ENCODE results near the gene QPCTL. TPM values are rescaled to one million over a fixed set of nuclear protein-coding genes. Genes with fewer than 3 reads are reported as not detected.
"Not testable (repeated sequence)": the region's sequence is repeated elsewhere in the genome, so short reads cannot be mapped to it uniquely, and the experiment has no call there.

Gene QPCTL
- total and polyA plus RNA-seq, 3 experiments from 2014 or later, result 2.0 to 11.5 (median 11.3) TPM

- no peaks in the 10 kb centered on the region for H3K27me3 ChIP-seq (ENCODE audit: insufficient read depth, low read length, poor library complexity, severe bottlenecking)
- Mint-ChIP-seq H3K9me3 (no peaks in the 10 kb centered on the region), H3K36me3 (peaks cover 0 to 30% (median 0%) of the 10 kb centered on the region in 3 donors), H3K27ac (peak overlapping the region in 7 of 8 donors; percentile 66 to 92 (median 80)), H3K4me3 (peak overlapping the region; percentile 79 to 89 (median 84)), H3K4me1 (peaks cover 13 to 24% (median 19%) of the 10 kb centered on the region in 3 donors), H3K27me3 (no peaks in the 10 kb centered on the region)
- no peaks in the 10 kb centered on the region for H3K9me3 ChIP-seq (ENCODE audit: low read length)
- H3K4me3 ChIP-seq (ENCODE audit: low read length), result peak overlapping the region; percentile 46
- CTCF ChIA-PET, result interaction anchor here (0.9 to 8.6 kb wide), 12 partner anchors 10 to 98 kb away, joined by 3 to 107 read pairs (median 6); partner anchors contain the start of genes EML2, QPCTL, SIX5 and SNRPD2
- POLR2A ChIA-PET, result interaction anchor here (0.6 to 2.1 kb wide), 2 partner anchors 10 to 111 kb away, joined by 9 to 11 read pairs; partner anchors contain the start of genes DMWD, QPCTL and SNRPD2
- H3K36me3 ChIP-seq (ENCODE audit: insufficient read depth, low read length), result peaks cover 14% of the 10 kb centered on the region
- H3K27ac ChIP-seq (ENCODE audit: low read depth, low read length), result no peak overlapping the region
- peak; percentile 77 to 88 (median 83) for DNase-seq
- H3K4me1 ChIP-seq (ENCODE audit: insufficient read depth, low read length), result peaks cover 18% of the 10 kb centered on the region
Observed at GRCh38 chr19:45681391-45682015, 11.0 kb upstream of the QPCTL start.

- Mint-ChIP-seq H3K27me3 (no peaks in the 10 kb centered on the region), H3K4me1 (peaks cover 10 to 19% (median 16%) of the 10 kb centered on the region in 3 donors), H3K4me3 (peak overlapping the region in 4 of 7 donors; percentile 28 to 84 (median 81)), H3K27ac (peak overlapping the region in 3 of 8 donors; percentile 54 to 91 (median 69)), H3K36me3 (peaks cover 0 to 35% (median 0%) of the 10 kb centered on the region in 3 donors), H3K9me3 (no peaks in the 10 kb centered on the region)
- peaks cover 13% of the 10 kb centered on the region for H3K4me1 ChIP-seq (ENCODE audit: insufficient read depth, low read length)
- H3K4me3 ChIP-seq (ENCODE audit: low read length), result peak overlapping the region; percentile 46
- DNase-seq, result no peak
- CTCF ChIA-PET, result interaction anchor here (1.0 to 8.6 kb wide), 6 partner anchors 8 to 37 kb away, joined by 3 to 107 read pairs (median 8); partner anchors contain the start of genes QPCTL and SNRPD2
- H3K27me3 ChIP-seq (ENCODE audit: insufficient read depth, low read length, poor library complexity, severe bottlenecking), result no peaks in the 10 kb centered on the region
- POLR2A ChIA-PET, result interaction anchor here (0.6 to 2.1 kb wide), 2 partner anchors 9 to 122 kb away, joined by 3 to 9 read pairs; partner anchors contain the start of genes QPCTL and SNRPD2
- no peak overlapping the region for H3K27ac ChIP-seq (ENCODE audit: low read depth, low read length)
- no peaks in the 10 kb centered on the region for H3K9me3 ChIP-seq (ENCODE audit: low read length)
- peaks cover 18% of the 10 kb centered on the region for H3K36me3 ChIP-seq (ENCODE audit: insufficient read depth, low read length)
Observed at GRCh38 chr19:45682117-45682516, 10.3 kb upstream of the QPCTL start.

GRCh38 chr19:45682908-45683307 is 9.6 kb upstream of the QPCTL start:
- H3K4me1 Mint-ChIP-seq, result peaks cover 6 to 14% (median 10%) of the 10 kb centered on the region in 3 donors
- no peaks in the 10 kb centered on the region for H3K27me3 Mint-ChIP-seq
- H3K9me3 Mint-ChIP-seq, result no peaks in the 10 kb centered on the region
- Histone ChIP-seq H3K36me3 (ENCODE audit: insufficient read depth, low read length) (peaks cover 26% of the 10 kb centered on the region), H3K27me3 (ENCODE audit: insufficient read depth, low read length, poor library complexity, severe bottlenecking) (no peaks in the 10 kb centered on the region), H3K4me3 (ENCODE audit: low read length) (no peak overlapping the region), H3K27ac (ENCODE audit: low read depth, low read length) (no peak overlapping the region), H3K9me3 (ENCODE audit: low read length) (no peaks in the 10 kb centered on the region), H3K4me1 (ENCODE audit: insufficient read depth, low read length) (peaks cover 8% of the 10 kb centered on the region)
- H3K36me3 Mint-ChIP-seq, result peaks cover 0 to 43% (median 0%) of the 10 kb centered on the region in 3 donors
- H3K4me3 Mint-ChIP-seq, result no peak overlapping the region
- CTCF ChIA-PET, result interaction anchor here (0.6 to 8.6 kb wide), 4 partner anchors 9 to 996 kb away, joined by 3 to 107 read pairs (median 8); partner anchors contain the start of genes QPCTL and SNRPD2
- DNase-seq, result no peak
- POLR2A ChIA-PET, result interaction anchor here (0.6 kb wide), 1 partner anchor 122 kb away, joined by 3 read pairs; no protein-coding TSS in a partner anchor
- H3K27ac Mint-ChIP-seq, result peak overlapping the region in 3 of 8 donors; percentile 46 to 80 (median 51)

- peaks cover 0 to 57% (median 0%) of the 10 kb centered on the region in 3 donors for H3K36me3 Mint-ChIP-seq
- CTCF ChIA-PET; H3K9me3 Mint-ChIP-seq; H3K9me3 ChIP-seq (ENCODE audit: low read length); H3K4me3 Mint-ChIP-seq; DNase-seq; H3K27me3 ChIP-seq (ENCODE audit: insufficient read depth, low read length, poor library complexity, severe bottlenecking); H3K27ac ChIP-seq (ENCODE audit: low read depth, low read length); H3K27me3 Mint-ChIP-seq; H3K4me1 ChIP-seq (ENCODE audit: insufficient read depth, low read length); H3K27ac Mint-ChIP-seq; H3K4me3 ChIP-seq (ENCODE audit: low read length); POLR2A ChIA-PET: not testable (repeated sequence)
- H3K36me3 ChIP-seq (ENCODE audit: insufficient read depth, low read length), result peaks cover 33% of the 10 kb centered on the region
- peaks cover 8 to 19% (median 10%) of the 10 kb centered on the region in 3 donors for H3K4me1 Mint-ChIP-seq
Observed at GRCh38 chr19:45685045-45685444, 7.4 kb upstream of the QPCTL start.

- no peaks in the 10 kb centered on the region for H3K9me3 ChIP-seq (ENCODE audit: low read length)
- Mint-ChIP-seq H3K4me1 (peaks cover 11 to 20% (median 18%) of the 10 kb centered on the region in 3 donors), H3K27me3 (no peaks in the 10 kb centered on the region), H3K36me3 (peaks cover 0 to 65% (median 0%) of the 10 kb centered on the region in 3 donors), H3K9me3 (no peaks in the 10 kb centered on the region), H3K27ac (no peak overlapping the region), H3K4me3 (no peak overlapping the region)
- no peak overlapping the region for H3K4me3 ChIP-seq (ENCODE audit: low read length)
- H3K4me1 ChIP-seq (ENCODE audit: insufficient read depth, low read length), result peaks cover 7% of the 10 kb centered on the region
- peaks cover 33% of the 10 kb centered on the region for H3K36me3 ChIP-seq (ENCODE audit: insufficient read depth, low read length)
- ChIA-PET POLR2A (no interaction called here), CTCF (interaction anchor here (9.0 kb wide), 1 partner anchor 8 kb away, joined by 107 read pairs; no protein-coding TSS in a partner anchor)
- no peak overlapping the region for H3K27ac ChIP-seq (ENCODE audit: low read depth, low read length)
- H3K27me3 ChIP-seq (ENCODE audit: insufficient read depth, low read length, poor library complexity, severe bottlenecking), result no peaks in the 10 kb centered on the region
- DNase-seq, result no peak
Observed at GRCh38 chr19:45687599-45687998, 4.9 kb upstream of the QPCTL start.

- no peaks in the 10 kb centered on the region for H3K9me3 Mint-ChIP-seq
- H3K36me3 Mint-ChIP-seq, result peaks cover 0 to 56% (median 2%) of the 10 kb centered on the region in 3 donors
- H3K27ac Mint-ChIP-seq, result peak within 1 kb of the TSS; percentile 92 to 100 (median 97)
- ChIA-PET CTCF (interaction anchor here (0.8 to 9.0 kb wide), 15 partner anchors 12 to 252 kb away, joined by 3 to 107 read pairs (median 7); partner anchors contain the start of genes EML2, FBXO46, GIPR and SIX5), POLR2A (interaction anchor here (0.6 to 2.5 kb wide), 12 partner anchors 11 to 195 kb away, joined by 3 to 16 read pairs (median 6); partner anchors contain the start of genes EML2, FBXO46 and SIX5)
- H3K4me1 ChIP-seq (ENCODE audit: insufficient read depth, low read length), result peaks cover 7% of the 10 kb centered on the region
- peak within 1 kb of the TSS; percentile 91 to 98 (median 93) for H3K4me3 Mint-ChIP-seq
- peak within 1 kb of the TSS; percentile 72 for H3K4me3 ChIP-seq (ENCODE audit: low read length)
- H3K4me1 Mint-ChIP-seq, result peaks cover 16 to 26% (median 18%) of the 10 kb centered on the region in 3 donors
- H3K27me3 Mint-ChIP-seq, result no peaks in the 10 kb centered on the region
- peak within 1 kb of the TSS; percentile 92 for H3K27ac ChIP-seq (ENCODE audit: low read depth, low read length)
- no peaks in the 10 kb centered on the region for H3K9me3 ChIP-seq (ENCODE audit: low read length)
- peak in 4 of 5 donors; percentile 86 to 94 (median 90) for DNase-seq
- H3K27me3 ChIP-seq (ENCODE audit: insufficient read depth, low read length, poor library complexity, severe bottlenecking), result no peaks in the 10 kb centered on the region
- peaks cover 17% of the 10 kb centered on the region for H3K36me3 ChIP-seq (ENCODE audit: insufficient read depth, low read length)
Observed at GRCh38 chr19:45691516-45692186, 815 bp upstream of the QPCTL start, which contains the start of gene SNRPD2. Gene SNRPD2, minus strand, starts transcription at chr19:45691953. Its CDS starts 65 bp downstream, at chr19:45691888.

GRCh38 chr19:45693106-45693788 is 781 bp downstream of the QPCTL start:
- Mint-ChIP-seq H3K27ac (peak overlapping the region; percentile 92 to 100 (median 97)), H3K36me3 (peaks cover 3 to 48% (median 6%) of the 10 kb centered on the region in 3 donors), H3K4me3 (peak overlapping the region; percentile 91 to 98 (median 93)), H3K9me3 (no peaks in the 10 kb centered on the region), H3K27me3 (no peaks in the 10 kb centered on the region), H3K4me1 (peaks cover 16 to 29% (median 21%) of the 10 kb centered on the region in 3 donors)
- peaks cover 3% of the 10 kb centered on the region for H3K36me3 ChIP-seq (ENCODE audit: insufficient read depth, low read length)
- H3K27me3 ChIP-seq (ENCODE audit: insufficient read depth, low read length, poor library complexity, severe bottlenecking), result no peaks in the 10 kb centered on the region
- ChIA-PET CTCF (interaction anchor here (0.6 to 9.0 kb wide), 20 partner anchors 12 to 265 kb away, joined by 3 to 107 read pairs (median 4); partner anchors contain the start of genes FBXO46, GIPR and SIX5), POLR2A (interaction anchor here (0.5 to 2.0 kb wide), 9 partner anchors 16 to 193 kb away, joined by 3 to 16 read pairs (median 4); partner anchors contain the start of genes EML2 and FBXO46)
- H3K9me3 ChIP-seq (ENCODE audit: low read length), result no peaks in the 10 kb centered on the region
- peak overlapping the region; percentile 92 for H3K27ac ChIP-seq (ENCODE audit: low read depth, low read length)
- peak overlapping the region; percentile 72 for H3K4me3 ChIP-seq (ENCODE audit: low read length)
- peaks cover 7% of the 10 kb centered on the region for H3K4me1 ChIP-seq (ENCODE audit: insufficient read depth, low read length)
- DNase-seq, result peak; percentile 58 to 80 (median 67)
